Adrenal gland (tissue), 12 donors: ENCODE results near the gene FARSB. TPM values are rescaled to one million over a fixed set of nuclear protein-coding genes. Genes with fewer than 3 reads are reported as not detected.
A peak's percentile ranks its signal among the peaks of the same experiment; 100 is the strongest.
"Not testable (repeated sequence)": the region's sequence is repeated elsewhere in the genome, so short reads cannot be mapped to it uniquely, and the experiment has no call there.

Experiments
- DNase-seq, 7 donors: peaks; one replicate each; pipeline ENCODE4 v3.0.0-alpha.2; 2019 to 2020
- H3K27ac ChIP-seq, 5 donors: fragments of 200-600 bp; sonication (generic) in 4 of 5; 1 replicate in 3 of 5; 2 replicates in 2 of 5; pipeline versions ENCODE4 v1.5.1 to v1.8.0; 2016 to 2020; ENCODE audit warnings: mild to moderate bottlenecking in 1 of 5
- H3K27me3 ChIP-seq: fragments of 200-600 bp; 2 replicates; pipeline ENCODE4 v1.8.0; 2021
- H3K36me3 ChIP-seq, 2 donors: fragments of 200-600 bp; replicated peaks in 1 of 2; 1 replicate in 1 of 2; 2 replicates in 1 of 2; pipeline versions ENCODE4 v1.5.1 to v1.8.0; 2018 to 2022
- H3K4me1 ChIP-seq, 2 donors: fragments of 200-600 bp; replicated peaks in 1 of 2; 1 replicate in 1 of 2; 2 replicates in 1 of 2; pipeline versions ENCODE4 v1.5.1 to v1.8.0; 2018 to 2021
- H3K4me3 ChIP-seq, 4 donors: fragments of 200-600 bp; sonication (generic) in 3 of 4; one replicate each; pipeline ENCODE4 v1.5.1; 2016 to 2018
- H3K9me3 ChIP-seq, 3 donors: fragments of 200-600 bp; sonication (generic) in 1 of 3; replicated peaks in 1 of 3; 1 replicate in 2 of 3; 2 replicates in 1 of 3; pipeline versions ENCODE4 v1.5.1 to v1.8.0; 2016 to 2021
- POLR2A ChIP-seq, 2 donors: fragments of 450-650 bp; IDR thresholded peaks; one replicate each; pipeline ENCODE4 v1.6.1; 2017; ENCODE audit warnings: antibody characterized with exemption in 2 of 2, mild to moderate bottlenecking in 2 of 2, moderate library complexity in 1 of 2
- WGBS, 4 donors: extraction: QIAGEN DNeasy Blood & Tissue Kit in 2 of 4; methylation state at CpG; one replicate each; pipeline versions ENCODE4 v1.1.5 to v1.1.7; 2013 to 2017; 5-methylcytosine and 5-hydroxymethylcytosine counted together
- intact Hi-C, 2 donors: fragments of 100-400 bp; cut with DNase I; formaldehyde crosslinking; loops; one replicate each; pipeline versions ENCODE4 v1.14.1 to v1.15.0; 2022 to 2023
- polyA plus RNA-seq, 3 donors: library from polyadenylated mRNA; stranded (reverse); fragments of 200-250 nt in 2 of 3; fragments of 350-450 nt in 1 of 3; fragmentation: Illumina TruSeq in 1 of 3; extraction: RNeasy Lipid Tissue Mini Kit (QIAGEN cat#74804) in 1 of 3; gene quantifications; one replicate each; pipeline ENCODE4 v1.2.3, GENCODE V29; 2013 to 2014
- total RNA-seq, 9 donors: library from RNA; depleted of rRNA in 4 of 9; stranded (reverse); fragments of >200 nt in 4 of 9; fragments of 120-200 nt in 1 of 9; fragmentation: NEBNext Ultra II Directional in 1 of 9; extraction: Animal tissue kit (Norgen Biotek cat#: 25700) in 1 of 9; gene quantifications; one replicate each; pipeline versions ENCODE4 v1.1.0 to v1.2.4, GENCODE V29; 2013 to 2023
- TF ChIP-seq, protein P1 (sequence below), 6 experiments: fragments of 450-650 bp in 4 of 6; fragments of 200-600 bp in 2 of 6; sonication (generic) in 1 of 6; IDR thresholded peaks; 1 replicate in 5 of 6; 2 replicates in 1 of 6; pipeline versions ENCODE4 v1.5.1 to v1.8.0; 2016 to 2021; ENCODE audit warnings: antibody characterized with exemption in 6 of 6, mild to moderate bottlenecking in 2 of 6, moderate library complexity in 1 of 6
- donor health status: healthy with polysubstance abuse.
- donor health status: Bipolar disorder and iron deficiency.
- donor health status: DM: yes; HTN: yes; CAD: no.
- donor health status: DM: no; HTN: no; CAD: no.
- donor health status: DM: no; HTN: no; CAD: no.
- donor health status: DM: yes; HTN: yes; CAD: no.

Gene FARSB
- total and polyA plus RNA-seq, 12 donors, result 7.2 to 55.9 (median 14.0) TPM

GRCh38 chr2:222592176-222592575 is 63.7 kb downstream of the FARSB start:
- WGBS, 4 donors, result 76 to 88% (median 81%) methylated on average over 2 of the region's 2 CpGs
- Histone ChIP-seq H3K27ac (no peak overlapping the region), H3K36me3 (peaks cover 0 to 9% of the 10 kb centered on the region in 2 donors), H3K4me1 (no peaks in the 10 kb centered on the region), H3K4me3 (no peak overlapping the region), H3K27me3 (no peaks in the 10 kb centered on the region), H3K9me3 (no peaks in the 10 kb centered on the region)
- no peak for DNase-seq
- intact Hi-C loops, result no loop called here
- TF ChIP-seq POLR2A (IDR thresholded peaks at IDR 0.05), result no peak
- TF ChIP-seq, protein P1, sequence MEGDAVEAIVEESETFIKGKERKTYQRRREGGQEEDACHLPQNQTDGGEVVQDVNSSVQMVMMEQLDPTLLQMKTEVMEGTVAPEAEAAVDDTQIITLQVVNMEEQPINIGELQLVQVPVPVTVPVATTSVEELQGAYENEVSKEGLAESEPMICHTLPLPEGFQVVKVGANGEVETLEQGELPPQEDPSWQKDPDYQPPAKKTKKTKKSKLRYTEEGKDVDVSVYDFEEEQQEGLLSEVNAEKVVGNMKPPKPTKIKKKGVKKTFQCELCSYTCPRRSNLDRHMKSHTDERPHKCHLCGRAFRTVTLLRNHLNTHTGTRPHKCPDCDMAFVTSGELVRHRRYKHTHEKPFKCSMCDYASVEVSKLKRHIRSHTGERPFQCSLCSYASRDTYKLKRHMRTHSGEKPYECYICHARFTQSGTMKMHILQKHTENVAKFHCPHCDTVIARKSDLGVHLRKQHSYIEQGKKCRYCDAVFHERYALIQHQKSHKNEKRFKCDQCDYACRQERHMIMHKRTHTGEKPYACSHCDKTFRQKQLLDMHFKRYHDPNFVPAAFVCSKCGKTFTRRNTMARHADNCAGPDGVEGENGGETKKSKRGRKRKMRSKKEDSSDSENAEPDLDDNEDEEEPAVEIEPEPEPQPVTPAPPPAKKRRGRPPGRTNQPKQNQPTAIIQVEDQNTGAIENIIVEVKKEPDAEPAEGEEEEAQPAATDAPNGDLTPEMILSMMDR (IDR thresholded peaks at IDR 0.05), result no peak

GRCh38 chr2:222591661-222592060 is 64.2 kb downstream of the FARSB start:
- intact Hi-C loops, result no loop called here
- H3K4me1 ChIP-seq, result no peaks in the 10 kb centered on the region
- WGBS, 4 donors, result 97 to 100% (median 98%) methylated on average over 1 of the region's 1 CpG

GRCh38 chr2:222584589-222584988 is 71.3 kb downstream of the FARSB start:
- 93 to 99% (median 96%) methylated on average over 8 of the region's 8 CpGs for WGBS, 4 donors
- intact Hi-C loops, result not testable (repeated sequence)

More at GRCh38 chr2:222591661-222592060, 64.2 kb downstream of the FARSB start:
- no peak overlapping the region for H3K27ac ChIP-seq
- no peak for DNase-seq
- TF ChIP-seq POLR2A (IDR thresholded peaks at IDR 0.05), result no peak
- TF ChIP-seq, protein P1 (IDR thresholded peaks at IDR 0.05), result no peak
- H3K27me3 ChIP-seq, result no peaks in the 10 kb centered on the region
- H3K4me3 ChIP-seq, result no peak overlapping the region
- H3K9me3 ChIP-seq, result no peaks in the 10 kb centered on the region
- H3K36me3 ChIP-seq, result peaks cover 0 to 7% of the 10 kb centered on the region in 2 donors

DNA sequence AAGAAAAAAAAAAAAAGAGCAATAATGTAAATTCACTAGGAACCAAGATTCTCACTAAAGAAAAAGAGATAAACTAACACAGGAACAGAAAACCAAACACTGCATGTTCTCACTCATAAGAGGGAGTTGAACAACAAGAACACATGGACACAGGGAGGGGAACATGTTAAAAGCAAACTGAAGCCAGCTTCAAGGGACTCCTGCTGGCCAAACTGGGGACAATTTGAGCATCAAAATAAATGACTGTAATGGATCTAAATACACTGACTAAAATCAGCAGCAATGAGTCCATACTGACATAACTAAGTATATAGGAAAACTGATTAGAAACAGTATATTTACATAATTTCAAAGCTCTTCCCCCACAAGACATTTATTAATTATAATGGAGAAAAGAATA is 73.0 kb downstream of the FARSB start:
- H3K27ac ChIP-seq, result no peak overlapping the region
- no peaks in the 10 kb centered on the region for H3K9me3 ChIP-seq
- H3K4me1 ChIP-seq, result no peaks in the 10 kb centered on the region
- no peak overlapping the region for H3K4me3 ChIP-seq
- intact Hi-C loops, result no loop called here
- H3K36me3 ChIP-seq, result no peaks in the 10 kb centered on the region
- no peak for DNase-seq
- no peaks in the 10 kb centered on the region for H3K27me3 ChIP-seq
- TF ChIP-seq, protein P1 (IDR thresholded peaks at IDR 0.05), result peak in 3 of 6 experiments; percentile 7 to 28 (median 11)
- TF ChIP-seq POLR2A (IDR thresholded peaks at IDR 0.05), result no peak

More at GRCh38 chr2:222584589-222584988, 71.3 kb downstream of the FARSB start:
- not testable (repeated sequence) for H3K4me1 ChIP-seq, H3K36me3 ChIP-seq, H3K27me3 ChIP-seq, DNase-seq, H3K4me3 ChIP-seq, H3K9me3 ChIP-seq, H3K27ac ChIP-seq

- no peaks in the 10 kb centered on the region for H3K36me3 ChIP-seq
- TF ChIP-seq POLR2A (IDR thresholded peaks at IDR 0.05), result no peak
- TF ChIP-seq, protein P1 (IDR thresholded peaks at IDR 0.05), result no peak
- 65 to 96% (median 80%) methylated on average over 3 of the region's 3 CpGs for WGBS, 4 donors
- H3K4me3 ChIP-seq, result no peak overlapping the region
- DNase-seq, result no peak
- H3K4me1 ChIP-seq, result peaks cover 11 to 13% of the 10 kb centered on the region in 2 donors
- no peaks in the 10 kb centered on the region for H3K27me3 ChIP-seq
- H3K9me3 ChIP-seq, result no peaks in the 10 kb centered on the region
- intact Hi-C loops, result no loop called here
- no peak overlapping the region for H3K27ac ChIP-seq
Observed at GRCh38 chr2:222577341-222577740, 78.6 kb downstream of the FARSB start.
